GM23248 (cell line): ENCODE results near the gene PHF12. TPM values are rescaled to one million over a fixed set of nuclear protein-coding genes. Genes with fewer than 3 reads are reported as not detected.

Source experiments
- DNase-seq: peaks from one replicate; pipeline ENCODE4 v3.0.0-alpha.2; 2015
- H2AFZ ChIP-seq: fragments of 200-600 bp; sonication (generic); 2 replicates; pipeline ENCODE4 v1.6.1; 2016; ENCODE audit warnings: antibody characterized with exemption
- H3F3A ChIP-seq: fragments of 200-600 bp; sonication (generic); 2 replicates; pipeline ENCODE4 v1.6.1; 2016; ENCODE audit warnings: mild to moderate bottlenecking, antibody characterized with exemption, mixed run types; ENCODE audit not compliant: insufficient read depth
- H3K27ac ChIP-seq: fragments of 200-600 bp; sonication (generic); 2 replicates; pipeline ENCODE4 v1.5.1; 2016; ENCODE audit warnings: mild to moderate bottlenecking
- H3K27me3 ChIP-seq: fragments of 200-600 bp; sonication (generic); replicated peaks from 2 replicates; pipeline ENCODE4 v1.6.1; 2016; ENCODE audit warnings: mild to moderate bottlenecking; ENCODE audit not compliant: insufficient read depth
- H3K36me3 ChIP-seq: fragments of 200-600 bp; sonication (generic); 2 replicates; pipeline ENCODE4 v1.6.1; 2016; ENCODE audit warnings: low read depth, mild to moderate bottlenecking
- H3K4me1 ChIP-seq: fragments of 200-600 bp; sonication (generic); 2 replicates; pipeline ENCODE4 v1.6.1; 2016; ENCODE audit warnings: mild to moderate bottlenecking; ENCODE audit not compliant: insufficient read depth
- H3K4me2 ChIP-seq: fragments of 200-600 bp; sonication (generic); one replicate; pipeline ENCODE4 v1.6.1; 2016; ENCODE audit warnings: mild to moderate bottlenecking; ENCODE audit not compliant: unreplicated experiment
- H3K4me3 ChIP-seq: fragments of 200-600 bp; sonication (generic); 2 replicates; pipeline ENCODE4 v1.5.1; 2016; ENCODE audit warnings: mild to moderate bottlenecking
- H3K79me2 ChIP-seq: fragments of 200-600 bp; sonication (generic); 2 replicates; pipeline ENCODE4 v1.6.1; 2016; ENCODE audit warnings: mild to moderate bottlenecking; ENCODE audit not compliant: insufficient read depth
- H3K9ac ChIP-seq: fragments of 200-600 bp; sonication (generic); 2 replicates; pipeline ENCODE4 v1.6.1; 2016; ENCODE audit warnings: mild to moderate bottlenecking
- H3K9me2 ChIP-seq: fragments of 200-600 bp; sonication (generic); 2 replicates; pipeline ENCODE4 v1.6.1; 2016; ENCODE audit warnings: mixed run types, mild to moderate bottlenecking, moderate library complexity; ENCODE audit not compliant: insufficient read depth
- H3K9me3 ChIP-seq: fragments of 200-600 bp; sonication (generic); one replicate; pipeline ENCODE4 v1.6.1; 2017; ENCODE audit warnings: low read depth
- H4K20me1 ChIP-seq: fragments of 200-600 bp; sonication (generic); 2 replicates; pipeline ENCODE4 v1.6.0; 2016; ENCODE audit not compliant: insufficient read depth
- EZH2 ChIP-seq: fragments of 200-600 bp; sonication (generic); IDR thresholded peaks from 2 replicates; pipeline ENCODE4 v1.6.1; 2018; ENCODE audit warnings: antibody characterized with exemption, mild to moderate bottlenecking; ENCODE audit not compliant: insufficient read depth, poor library complexity, severe bottlenecking
- EZH2phosphoT487 ChIP-seq: fragments of 200-600 bp; sonication (generic); IDR thresholded peaks from 2 replicates; pipeline ENCODE4 v1.6.1; 2018; ENCODE audit warnings: antibody characterized with exemption, moderate library complexity, mild to moderate bottlenecking, low read depth; ENCODE audit not compliant: insufficient read depth
- WGBS, 2 experiments: methylation state at CpG; one replicate each; pipeline ENCODE4 v1.1.6; 2015 to 2017; ENCODE audit warnings: low lambda C conversion rate in 2 of 2, low coverage in 1 of 2; ENCODE audit errors: missing lambda C conversion rate in 2 of 2; 5-methylcytosine and 5-hydroxymethylcytosine counted together
- in situ Hi-C: fragments of 300-500 bp; cut with MboI; formaldehyde crosslinking; loops from 2 replicates; pipeline ENCODE4 v1.15.0; 2020
- polyA plus RNA-seq: library from polyadenylated mRNA; unstranded; fragments of >200 nt; fragmentation: Nextera tagmentation; extraction: Ambion mirVana; gene quantifications from 2 replicates; pipeline ENCODE4 v1.2.1, GENCODE V29; 2016
- total RNA-seq: library from RNA; depleted of rRNA; stranded (reverse); fragments of >200 nt; shearing (Covaris generic); gene quantifications from 2 replicates; pipeline ENCODE4 v1.2.3, GENCODE V29; 2014

Gene PHF12
- total and polyA plus RNA-seq, 2 experiments from 2014 or later: 6.1 to 27.7 TPM

DNA sequence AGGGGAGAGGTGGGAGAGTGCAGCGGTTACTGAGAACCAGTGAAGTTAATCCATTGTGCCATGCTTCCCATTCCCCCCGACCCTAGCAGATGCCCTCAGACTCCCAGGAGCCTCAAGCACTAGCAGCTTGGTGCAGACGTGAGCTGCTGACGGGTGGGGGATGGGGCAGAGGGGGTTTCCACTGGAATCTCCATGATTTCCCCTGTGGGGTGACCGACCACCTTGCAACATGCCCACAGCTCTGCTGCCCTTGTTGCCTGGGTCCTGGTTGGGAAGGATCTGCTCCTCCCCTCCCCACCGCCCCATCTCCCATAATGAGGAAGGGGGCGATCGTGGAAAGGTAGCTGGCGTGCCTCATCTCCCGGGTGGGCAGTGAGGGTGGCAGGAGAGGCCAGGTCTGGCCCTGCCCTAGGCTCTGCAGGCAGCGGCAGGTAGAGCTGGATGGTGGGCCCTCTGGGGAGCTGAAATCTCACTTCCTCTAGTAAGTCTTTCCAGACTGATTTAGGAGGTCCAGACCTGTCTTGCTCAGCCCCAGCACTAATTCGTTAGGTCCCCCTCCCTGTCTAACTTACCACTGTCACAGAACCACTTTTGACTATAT lies 63.3 kb downstream of the PHF12 start:
- H3K4me1 ChIP-seq: no peaks in the 10 kb centered on the region
- no peaks in the 10 kb centered on the region for H3K9me2 ChIP-seq
- no peaks in the 10 kb centered on the region for H3K9me3 ChIP-seq
- H3K36me3 ChIP-seq: no peaks in the 10 kb centered on the region; the same call in 1 of the 2 replicates
- TF ChIP-seq EZH2phosphoT487 (no peak), EZH2 (no peak)
- peaks cover 2% of the 10 kb centered on the region; the same call in 1 of the 2 replicates for H3K79me2 ChIP-seq
- H3K4me2 ChIP-seq: no peak overlapping the region
- 81 to 84% methylated on average over 10 to 12 of the region's 12 CpGs for WGBS, 2 experiments
- no peak overlapping the region for H3K9ac ChIP-seq
- H3K27me3 ChIP-seq: no peaks in the 10 kb centered on the region
- in situ Hi-C loops: no loop called here
- H3K27ac ChIP-seq: no peak overlapping the region
- no peaks in the 10 kb centered on the region for H3F3A ChIP-seq
- H2AFZ ChIP-seq: no peak overlapping the region
- H4K20me1 ChIP-seq: no peaks in the 10 kb centered on the region
- H3K4me3 ChIP-seq: no peak overlapping the region
- no peak for DNase-seq

DNA sequence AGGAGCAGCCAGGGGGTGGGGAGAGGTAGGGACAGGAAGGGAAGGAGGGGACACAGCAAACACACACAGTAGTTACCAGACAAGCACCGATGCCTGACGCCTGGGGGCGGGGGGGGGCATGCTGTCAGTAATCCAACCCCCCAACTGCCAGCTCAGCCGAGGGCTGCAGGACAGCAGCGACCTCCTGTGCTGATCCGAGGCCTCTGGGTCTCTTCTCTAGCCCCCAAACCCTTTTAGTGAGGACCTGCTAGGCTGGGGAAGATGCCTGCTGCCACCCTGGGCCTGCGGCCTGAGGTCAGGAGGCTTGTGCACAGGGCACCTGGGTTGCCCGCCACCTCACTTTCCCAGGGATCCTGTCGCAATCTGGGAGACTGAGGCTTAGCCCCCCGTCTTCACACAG lies 65.4 kb downstream of the PHF12 start:
- Histone ChIP-seq H3K9me2 (no peaks in the 10 kb centered on the region), H3K4me2 (no peak overlapping the region), H3K36me3 (no peaks in the 10 kb centered on the region; the same call in 1 of the 2 replicates), H3K9ac (no peak overlapping the region), H3K27ac (no peak overlapping the region), H3F3A (no peaks in the 10 kb centered on the region), H2AFZ (no peak overlapping the region), H3K79me2 (no peaks in the 10 kb centered on the region), H3K9me3 (no peaks in the 10 kb centered on the region), H3K27me3 (no peaks in the 10 kb centered on the region), H3K4me1 (no peaks in the 10 kb centered on the region), H4K20me1 (no peaks in the 10 kb centered on the region), H3K4me3 (no peak overlapping the region)
- TF ChIP-seq EZH2phosphoT487 (no peak), EZH2 (no peak)
- in situ Hi-C loops: no loop called here
- WGBS, 2 experiments: 87 to 92% methylated on average over 10 of the region's 10 CpGs
- no peak for DNase-seq

DNA sequence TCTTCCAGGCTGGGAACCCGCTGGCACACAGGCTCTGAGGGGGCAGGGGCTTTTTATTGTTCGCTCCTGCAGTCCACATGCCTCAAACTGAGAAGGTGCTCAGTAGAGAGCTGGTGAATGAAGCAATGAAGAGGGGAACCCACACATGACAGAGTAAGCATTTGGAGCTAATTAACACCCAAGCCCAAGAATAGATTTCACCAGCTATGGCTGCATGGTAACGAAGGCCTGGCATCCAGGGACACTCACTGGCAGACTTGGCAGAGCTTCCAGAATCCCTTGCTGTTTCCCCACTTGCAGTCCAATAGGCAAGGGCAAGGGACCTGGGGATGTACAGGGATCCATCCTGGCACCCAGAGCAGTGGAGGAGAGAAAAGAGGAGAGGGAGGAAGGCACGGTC lies 66.0 kb downstream of the PHF12 start:
- H3K9me2 ChIP-seq: no peaks in the 10 kb centered on the region
- no peak overlapping the region for H3K4me2 ChIP-seq
- DNase-seq: no peak
- in situ Hi-C loops: no loop called here
- H3K79me2 ChIP-seq: no peaks in the 10 kb centered on the region
- no peak overlapping the region for H3K9ac ChIP-seq
- no peaks in the 10 kb centered on the region for H3K27me3 ChIP-seq
- H2AFZ ChIP-seq: no peak overlapping the region
- no peaks in the 10 kb centered on the region; the same call in 1 of the 2 replicates for H3K36me3 ChIP-seq
- TF ChIP-seq EZH2phosphoT487 (no peak), EZH2 (no peak)
- H3K4me1 ChIP-seq: no peaks in the 10 kb centered on the region
- H3K4me3 ChIP-seq: no peak overlapping the region
- no peaks in the 10 kb centered on the region for H3K9me3 ChIP-seq
- H4K20me1 ChIP-seq: no peaks in the 10 kb centered on the region
- H3F3A ChIP-seq: no peaks in the 10 kb centered on the region
- no peak overlapping the region for H3K27ac ChIP-seq
- WGBS, 2 experiments: 96 to 98% methylated on average over 4 of the region's 4 CpGs

GRCh38 chr17:28883967-28884702 lies 67.2 kb downstream of the PHF12 start:
- Histone ChIP-seq H3K27ac (no peak overlapping the region), H3K9ac (no peak overlapping the region), H2AFZ (no peak overlapping the region), H3K4me3 (no peak overlapping the region), H4K20me1 (no peaks in the 10 kb centered on the region), H3K9me2 (no peaks in the 10 kb centered on the region), H3F3A (no peaks in the 10 kb centered on the region), H3K36me3 (no peaks in the 10 kb centered on the region; the same call in 1 of the 2 replicates), H3K79me2 (no peaks in the 10 kb centered on the region), H3K4me1 (no peaks in the 10 kb centered on the region), H3K9me3 (no peaks in the 10 kb centered on the region), H3K4me2 (no peak overlapping the region), H3K27me3 (no peaks in the 10 kb centered on the region)
- in situ Hi-C loops: no loop called here
- TF ChIP-seq EZH2phosphoT487 (no peak), EZH2 (no peak)
- WGBS, 2 experiments: 89 to 90% methylated on average over 27 of the region's 27 CpGs
- DNase-seq: no peak
